Vagina (tissue), 2 donors: Measurements from ENCODE around the gene SLC35E4.

Experiments used
- POLR2AphosphoS5 ChIP-seq, 2 donors: sonication (generic); formaldehyde crosslinking; IDR thresholded peaks; one replicate each; pipeline ENCODE4 v1.9.0; 2017; ENCODE audit warnings: antibody characterized with exemption in 2 of 2, mild to moderate bottlenecking in 2 of 2, low read depth in 1 of 2; ENCODE audit not compliant: insufficient read depth in 1 of 2
- TF ChIP-seq, protein P1 (sequence below), 3 experiments: fragments of 450-650 bp in 2 of 3; fragments of 200-600 bp in 1 of 3; sonication (generic) in 1 of 3; IDR thresholded peaks; one replicate each; pipeline ENCODE4 v1.5.1; 2017 to 2019; ENCODE audit warnings: antibody characterized with exemption in 3 of 3, mild to moderate bottlenecking in 2 of 3, moderate library complexity in 2 of 3

DNA sequence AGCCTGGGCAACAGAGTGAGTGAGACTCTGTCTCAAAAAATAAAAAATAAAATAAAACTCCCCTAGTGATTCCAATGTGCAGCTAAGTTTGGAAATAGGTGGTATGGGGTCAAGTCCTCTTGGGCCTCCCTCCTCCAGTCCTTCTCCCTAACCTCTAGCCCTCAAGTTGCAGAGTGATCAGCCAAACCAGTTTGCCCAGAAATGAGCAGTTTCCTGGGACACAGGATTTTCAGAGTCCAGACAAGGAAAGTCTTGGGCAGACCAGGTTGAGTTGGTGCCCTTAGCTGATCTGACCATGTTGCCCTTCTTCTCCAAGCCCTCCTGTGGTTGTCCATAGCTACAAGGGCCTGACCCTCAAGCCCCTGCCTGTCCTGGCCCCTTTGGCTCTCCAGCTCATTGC lies 20.7 kb upstream of the SLC35E4 start:
- TF ChIP-seq, protein P1, sequence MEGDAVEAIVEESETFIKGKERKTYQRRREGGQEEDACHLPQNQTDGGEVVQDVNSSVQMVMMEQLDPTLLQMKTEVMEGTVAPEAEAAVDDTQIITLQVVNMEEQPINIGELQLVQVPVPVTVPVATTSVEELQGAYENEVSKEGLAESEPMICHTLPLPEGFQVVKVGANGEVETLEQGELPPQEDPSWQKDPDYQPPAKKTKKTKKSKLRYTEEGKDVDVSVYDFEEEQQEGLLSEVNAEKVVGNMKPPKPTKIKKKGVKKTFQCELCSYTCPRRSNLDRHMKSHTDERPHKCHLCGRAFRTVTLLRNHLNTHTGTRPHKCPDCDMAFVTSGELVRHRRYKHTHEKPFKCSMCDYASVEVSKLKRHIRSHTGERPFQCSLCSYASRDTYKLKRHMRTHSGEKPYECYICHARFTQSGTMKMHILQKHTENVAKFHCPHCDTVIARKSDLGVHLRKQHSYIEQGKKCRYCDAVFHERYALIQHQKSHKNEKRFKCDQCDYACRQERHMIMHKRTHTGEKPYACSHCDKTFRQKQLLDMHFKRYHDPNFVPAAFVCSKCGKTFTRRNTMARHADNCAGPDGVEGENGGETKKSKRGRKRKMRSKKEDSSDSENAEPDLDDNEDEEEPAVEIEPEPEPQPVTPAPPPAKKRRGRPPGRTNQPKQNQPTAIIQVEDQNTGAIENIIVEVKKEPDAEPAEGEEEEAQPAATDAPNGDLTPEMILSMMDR (IDR thresholded peaks at IDR 0.05): no peak
- no peak for TF ChIP-seq POLR2AphosphoS5 (IDR thresholded peaks at IDR 0.05; ENCODE audit: insufficient read depth in 1 of 2, low read depth in 1 of 2)
